ENCODE results near the gene CDKN1A.
"Not testable (repeated sequence)": the region's sequence is repeated elsewhere in the genome, so short reads cannot be mapped to it uniquely, and the experiment has no call there.

CDKN1A gene

DNA sequence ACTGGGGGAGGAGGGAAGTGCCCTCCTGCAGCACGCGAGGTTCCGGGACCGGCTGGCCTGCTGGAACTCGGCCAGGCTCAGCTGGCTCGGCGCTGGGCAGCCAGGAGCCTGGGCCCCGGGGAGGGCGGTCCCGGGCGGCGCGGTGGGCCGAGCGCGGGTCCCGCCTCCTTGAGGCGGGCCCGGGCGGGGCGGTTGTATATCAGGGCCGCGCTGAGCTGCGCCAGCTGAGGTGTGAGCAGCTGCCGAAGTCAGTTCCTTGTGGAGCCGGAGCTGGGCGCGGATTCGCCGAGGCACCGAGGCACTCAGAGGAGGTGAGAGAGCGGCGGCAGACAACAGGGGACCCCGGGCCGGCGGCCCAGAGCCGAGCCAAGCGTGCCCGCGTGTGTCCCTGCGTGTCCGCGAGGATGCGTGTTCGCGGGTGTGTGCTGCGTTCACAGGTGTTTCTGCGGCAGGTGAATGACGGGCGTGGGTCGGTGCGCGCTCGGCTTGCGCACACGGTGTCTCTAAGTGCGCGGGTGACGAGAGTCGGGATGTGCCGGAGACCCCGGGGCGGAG lies at the start of gene CDKN1A:
CDKN1A (plus strand) TSS at position 227 of the 555 bp plus-strand sequence. CDS start 5,388 bp downstream, outside the sequence.
- peak; percentile 95 for DNase-seq

DNA sequence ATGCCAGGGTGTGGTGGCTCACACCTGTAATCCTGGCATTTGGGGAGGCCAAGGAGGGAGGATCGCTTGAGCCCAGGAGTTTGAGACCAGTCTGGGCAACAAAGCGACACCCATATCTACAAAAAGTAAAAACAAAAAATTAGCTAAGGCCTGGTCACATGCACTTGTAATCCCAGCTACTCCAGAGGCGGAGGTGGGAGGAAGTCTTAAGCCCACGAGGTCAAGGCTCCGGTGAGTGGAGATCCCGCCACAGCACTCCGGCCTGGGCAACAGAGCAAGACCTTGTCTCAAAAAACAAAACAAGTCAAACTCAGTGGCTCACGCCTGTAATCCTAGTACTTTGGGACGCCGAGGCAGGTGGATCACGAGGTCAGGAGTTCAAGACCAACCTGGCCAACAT lies 48.7 kb upstream of the CDKN1A start:
- DNase-seq = no peak

DNA sequence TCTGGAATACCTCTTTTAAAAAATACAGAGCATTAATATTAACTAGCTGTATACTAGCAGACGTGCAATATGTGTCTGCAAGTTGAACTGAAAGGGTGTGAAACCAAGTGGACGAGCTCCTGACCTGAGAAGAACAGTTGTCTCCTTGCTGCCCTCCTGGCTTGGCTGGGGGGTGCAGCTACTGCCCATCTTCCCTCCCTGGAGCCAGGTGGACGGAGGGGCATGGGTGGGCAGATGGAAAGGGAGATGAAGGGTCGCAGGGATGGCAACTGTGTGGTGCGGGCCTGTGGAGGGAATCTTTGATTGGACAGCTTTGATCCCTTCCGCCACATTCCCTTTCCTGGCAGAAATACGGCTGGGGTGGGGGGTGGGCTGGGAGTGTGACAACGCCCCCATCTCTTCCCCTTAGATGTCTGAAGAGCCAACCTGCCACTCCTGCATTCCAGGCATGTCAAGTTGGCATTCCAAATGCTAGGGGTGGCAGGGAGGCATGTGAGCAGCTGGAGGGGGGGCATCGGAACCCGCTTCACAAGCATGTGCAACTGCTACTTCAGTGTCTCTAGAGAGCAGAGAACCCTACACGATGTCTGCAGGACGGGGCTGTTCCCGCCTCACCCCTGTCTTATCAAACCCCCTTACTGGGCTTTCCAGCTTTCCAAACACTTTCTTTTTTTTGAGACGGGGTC lies 47.0 kb upstream of the CDKN1A start:
- DNase-seq = no peak

DNA sequence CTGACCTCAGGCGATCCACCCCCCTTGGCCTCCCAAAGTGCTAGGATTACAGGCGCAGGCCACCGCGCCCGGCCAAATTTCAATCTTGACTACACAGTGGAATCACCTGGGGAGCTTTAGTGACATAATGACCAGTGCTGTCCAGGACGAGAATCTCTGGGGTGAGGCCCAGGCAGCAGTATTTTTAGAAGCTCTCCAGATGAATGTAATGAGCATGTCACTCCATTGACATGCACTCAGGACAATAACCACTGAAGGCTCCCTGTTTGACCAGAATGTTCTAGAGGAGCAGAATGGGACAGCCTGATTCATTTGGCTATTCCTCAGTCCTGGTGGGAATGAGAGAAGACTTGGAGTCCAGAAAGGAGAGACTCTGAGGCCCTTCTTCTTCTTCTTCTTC lies 45.1 kb upstream of the CDKN1A start:
- no peak for DNase-seq

GRCh38 chr6:36633915-36634314 lies 44.6 kb upstream of the CDKN1A start:
- DNase-seq = no peak

DNA sequence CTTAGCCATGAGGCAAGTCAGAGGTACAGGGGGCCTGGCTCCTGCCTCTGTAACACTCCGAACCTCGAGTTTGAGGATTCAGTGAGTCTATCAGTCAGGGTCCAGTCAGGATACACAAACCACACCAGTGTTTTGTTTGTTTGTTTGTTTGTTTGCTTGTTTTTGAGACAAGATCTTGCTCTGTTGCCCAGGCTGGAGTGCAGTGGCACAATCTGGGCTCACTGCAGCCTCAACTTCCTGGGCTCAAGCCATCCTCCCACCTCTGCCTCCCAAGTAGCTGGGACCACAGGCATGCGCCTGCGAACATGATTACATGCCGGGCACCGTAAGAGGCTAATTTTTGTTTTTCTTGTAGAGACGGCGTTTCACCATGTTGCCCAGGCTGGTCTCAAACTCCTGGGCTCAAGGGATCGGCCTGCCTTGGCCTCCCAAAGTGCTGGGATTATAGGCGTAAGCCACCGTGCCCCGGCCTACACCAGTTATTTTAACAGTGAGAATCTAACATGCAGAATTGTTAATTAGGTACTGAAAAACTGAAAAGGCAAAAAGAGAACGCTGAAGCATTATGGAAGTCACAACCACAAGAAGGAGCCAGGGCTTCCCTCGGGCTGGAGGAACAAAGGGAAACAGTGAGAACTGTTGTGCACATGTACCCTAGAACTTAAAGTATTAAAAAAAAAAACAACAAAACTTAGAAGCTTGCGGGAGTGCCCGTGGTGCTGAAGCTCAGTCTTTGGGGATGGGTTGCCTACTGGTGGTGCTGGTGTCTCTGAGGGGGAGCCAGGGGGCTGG lies 44.0 kb upstream of the CDKN1A start:
- no peak for DNase-seq

- no peak for DNase-seq
These were observed 42.2 kb upstream of the CDKN1A start for GRCh38 chr6:36636283-36636682.

- DNase-seq = no peak
These were observed 41.7 kb upstream of the CDKN1A start for GRCh38 chr6:36636687-36637418.

DNA sequence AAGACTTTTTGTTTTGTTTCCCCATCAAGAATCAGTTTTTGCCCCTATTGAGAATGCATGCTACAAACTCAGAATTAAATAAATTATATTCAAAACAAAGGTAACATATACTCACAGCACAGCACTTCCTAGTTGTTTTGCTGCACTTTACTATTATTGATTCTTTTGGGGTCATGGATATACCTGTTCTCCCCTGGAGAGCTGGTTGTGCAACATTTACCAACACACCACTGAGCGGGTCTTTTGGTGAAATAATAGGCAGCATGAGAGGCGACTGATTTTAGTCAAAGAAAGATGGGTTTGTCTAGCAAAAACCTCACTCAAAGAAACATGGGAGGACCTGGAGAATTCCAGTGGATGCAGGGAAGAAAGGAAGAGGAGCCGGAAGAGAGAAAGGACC lies 39.9 kb upstream of the CDKN1A start:
- no peak for DNase-seq

DNA sequence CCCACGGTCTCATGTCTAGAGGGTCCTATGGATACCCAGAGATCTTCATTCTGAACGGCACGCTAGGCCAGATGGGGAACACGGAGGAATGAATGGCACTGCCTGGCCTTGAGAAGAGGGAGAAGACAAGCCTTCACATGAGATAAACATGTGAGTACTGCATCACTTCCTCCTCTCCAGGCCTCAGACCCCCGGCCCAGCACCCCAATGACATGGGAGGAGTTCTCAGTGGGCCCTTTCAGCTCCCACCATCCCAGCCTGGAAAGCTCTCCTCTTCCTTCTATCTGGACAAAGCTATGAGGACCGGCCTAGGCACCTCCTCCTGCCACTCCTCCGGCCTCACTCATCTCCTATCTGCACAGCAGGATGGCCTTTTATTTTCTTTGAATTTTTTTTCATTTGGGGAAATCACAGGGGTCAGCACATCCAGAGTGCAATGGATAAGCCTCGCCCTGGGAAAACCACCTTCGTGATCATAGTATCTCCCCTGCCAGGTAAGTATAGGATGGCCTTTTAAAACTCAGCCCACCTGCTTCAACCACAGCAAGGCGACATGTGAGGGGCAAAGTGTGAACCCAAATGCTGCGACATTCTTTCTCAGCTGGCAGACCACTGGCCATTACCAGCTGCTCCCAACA lies 39.2 kb upstream of the CDKN1A start:
- no peak for DNase-seq

- DNase-seq = no peak
These were observed 37.0 kb upstream of the CDKN1A start for GRCh38 chr6:36641543-36641942.

GRCh38 chr6:36642913-36643817 lies 35.3 kb upstream of the CDKN1A start:
- DNase-seq = peak; percentile 16

GRCh38 chr6:36643977-36644376 lies 34.5 kb upstream of the CDKN1A start:
- no peak for DNase-seq

- DNase-seq = no peak
These were observed 29.4 kb upstream of the CDKN1A start for GRCh38 chr6:36649086-36649485.

GRCh38 chr6:36649701-36650484 lies 28.6 kb upstream of the CDKN1A start:
- no peak for DNase-seq

- peak; percentile 88 for DNase-seq
These were observed 27.6 kb upstream of the CDKN1A start for GRCh38 chr6:36650848-36651478.

DNA sequence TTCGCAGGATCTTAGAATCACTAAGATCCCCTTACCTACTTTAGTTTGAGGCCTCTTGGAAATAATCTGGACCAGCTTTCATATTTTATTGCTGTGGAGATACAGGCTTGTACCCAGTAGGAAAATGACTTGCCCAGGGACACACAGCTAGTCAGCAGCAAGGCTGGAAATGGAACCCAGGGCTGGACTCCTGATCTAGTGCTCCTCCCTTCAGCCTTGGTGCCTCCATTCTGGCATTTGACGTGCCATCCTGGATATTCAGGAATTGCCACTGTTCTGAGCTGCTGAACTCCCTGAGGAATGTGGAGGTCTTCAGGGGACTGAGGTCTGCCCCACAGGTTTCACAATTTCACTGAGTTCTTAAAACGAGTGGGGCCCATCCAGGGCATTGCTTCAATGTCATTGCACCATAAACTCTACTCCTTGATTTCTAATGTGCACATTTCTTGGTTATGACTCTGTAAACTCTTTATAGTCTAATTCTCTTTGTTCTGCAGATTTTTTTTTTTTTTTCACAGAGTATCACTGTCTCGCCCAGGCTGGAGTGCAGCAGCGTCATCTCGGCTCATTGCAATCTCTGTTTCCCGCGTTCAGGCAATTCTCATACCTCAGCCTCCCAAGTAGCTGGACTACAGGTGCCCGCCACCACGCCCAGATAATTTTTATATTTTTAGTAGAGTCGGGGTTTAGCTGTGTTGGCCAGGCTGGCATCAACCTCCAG lies 26.7 kb upstream of the CDKN1A start:
- DNase-seq = no peak

DNA sequence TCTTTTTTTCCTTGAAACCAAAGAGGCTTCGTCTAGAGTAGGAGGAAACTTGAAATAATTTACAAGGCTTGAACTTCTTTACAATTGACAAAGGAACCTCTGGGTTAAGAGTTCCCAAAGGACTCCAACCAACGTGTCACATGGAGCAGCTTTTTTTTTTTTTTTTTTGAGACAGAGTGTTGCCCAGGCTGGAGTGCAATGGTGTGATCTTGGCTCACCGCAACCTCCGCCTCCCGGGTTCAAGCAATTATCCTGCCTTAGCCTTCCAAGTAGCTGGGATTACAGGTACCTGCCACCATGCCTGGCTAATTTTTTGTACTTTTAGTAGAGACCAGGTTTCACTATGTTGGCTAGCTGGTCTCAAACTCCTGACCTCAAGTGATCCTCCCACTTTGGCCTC lies 24.0 kb upstream of the CDKN1A start:
- not testable (repeated sequence) for DNase-seq

GRCh38 chr6:36655085-36655724 lies 23.3 kb upstream of the CDKN1A start:
- DNase-seq = peak; percentile 45
